Testis (tissue), 2 donors: ENCODE results near the gene COL13A1.

Source experiments
- POLR2A ChIP-seq: fragments of 450-650 bp; IDR thresholded peaks from one replicate; pipeline ENCODE4 v1.6.1; 2017; ENCODE audit warnings: antibody characterized with exemption, mild to moderate bottlenecking, moderate library complexity
- TF ChIP-seq, protein P1 (sequence below), 3 experiments: fragments of 450-650 bp in 2 of 3; fragments of 200-600 bp in 1 of 3; sonication (generic) in 1 of 3; IDR thresholded peaks; one replicate each; pipeline ENCODE4 v1.5.1; 2016 to 2019; ENCODE audit warnings: antibody characterized with exemption in 3 of 3, mild to moderate bottlenecking in 2 of 3, moderate library complexity in 1 of 3

DNA sequence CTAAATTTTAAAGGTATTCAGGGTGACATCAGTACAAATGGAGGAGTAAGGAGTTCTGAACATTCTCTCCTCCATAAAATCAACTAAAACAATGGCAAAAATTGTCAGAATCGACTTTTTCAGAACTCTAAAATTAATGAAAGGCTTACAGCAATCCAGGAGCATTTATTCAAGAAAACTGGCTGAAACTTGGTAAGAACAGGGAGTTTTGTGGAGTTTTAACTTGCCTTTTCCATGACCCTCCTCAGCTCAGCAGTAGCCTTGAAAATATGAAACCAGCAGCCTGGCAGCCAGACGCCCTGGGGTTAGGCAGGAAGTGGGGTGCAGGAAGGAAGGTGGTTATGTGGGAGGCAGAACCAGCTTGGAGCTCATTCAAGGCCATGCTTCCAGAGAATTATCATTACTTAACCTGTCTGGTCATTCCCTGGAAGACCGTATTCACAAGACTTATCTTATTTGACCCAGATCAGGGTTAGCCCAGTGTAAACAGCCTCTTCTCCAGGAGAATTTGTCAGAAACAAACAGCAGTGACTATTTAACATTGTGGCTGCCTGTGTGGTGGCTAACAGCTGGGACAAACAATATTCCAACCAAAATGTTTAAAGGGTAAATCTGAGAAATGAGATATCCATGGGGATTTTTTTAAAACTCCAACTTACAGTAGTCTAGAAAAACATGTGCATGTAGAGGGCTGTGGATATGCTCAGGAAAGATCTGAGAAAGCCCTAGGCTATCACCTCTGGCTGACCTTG is 175.3 kb downstream of the COL13A1 start:
- TF ChIP-seq, protein P1, sequence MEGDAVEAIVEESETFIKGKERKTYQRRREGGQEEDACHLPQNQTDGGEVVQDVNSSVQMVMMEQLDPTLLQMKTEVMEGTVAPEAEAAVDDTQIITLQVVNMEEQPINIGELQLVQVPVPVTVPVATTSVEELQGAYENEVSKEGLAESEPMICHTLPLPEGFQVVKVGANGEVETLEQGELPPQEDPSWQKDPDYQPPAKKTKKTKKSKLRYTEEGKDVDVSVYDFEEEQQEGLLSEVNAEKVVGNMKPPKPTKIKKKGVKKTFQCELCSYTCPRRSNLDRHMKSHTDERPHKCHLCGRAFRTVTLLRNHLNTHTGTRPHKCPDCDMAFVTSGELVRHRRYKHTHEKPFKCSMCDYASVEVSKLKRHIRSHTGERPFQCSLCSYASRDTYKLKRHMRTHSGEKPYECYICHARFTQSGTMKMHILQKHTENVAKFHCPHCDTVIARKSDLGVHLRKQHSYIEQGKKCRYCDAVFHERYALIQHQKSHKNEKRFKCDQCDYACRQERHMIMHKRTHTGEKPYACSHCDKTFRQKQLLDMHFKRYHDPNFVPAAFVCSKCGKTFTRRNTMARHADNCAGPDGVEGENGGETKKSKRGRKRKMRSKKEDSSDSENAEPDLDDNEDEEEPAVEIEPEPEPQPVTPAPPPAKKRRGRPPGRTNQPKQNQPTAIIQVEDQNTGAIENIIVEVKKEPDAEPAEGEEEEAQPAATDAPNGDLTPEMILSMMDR (IDR thresholded peaks at IDR 0.05): no peak
- no peak for TF ChIP-seq POLR2A
